Fibroblast of skin of scalp (primary cell): ENCODE results near the gene FRMD5.
"Not testable (repeated sequence)": the region's sequence is repeated elsewhere in the genome, so short reads cannot be mapped to it uniquely, and the experiment has no call there.

ENCODE experiments used
- DNase-seq: peaks from one replicate; pipeline ENCODE4 v3.0.0-alpha.2; 2013

The FRMD5 gene

GRCh38 chr15:44092221-44092620 lies 102.8 kb downstream of the FRMD5 start:
- DNase-seq: peak; percentile 45

GRCh38 chr15:44087578-44088465 lies 107.2 kb downstream of the FRMD5 start:
- peak; percentile 88 for DNase-seq

GRCh38 chr15:44084770-44085169 lies 110.3 kb downstream of the FRMD5 start:
- no peak for DNase-seq

GRCh38 chr15:44084171-44084570 lies 110.9 kb downstream of the FRMD5 start:
- no peak for DNase-seq

- peak; percentile 28 for DNase-seq
These were observed 112.4 kb downstream of the FRMD5 start for GRCh38 chr15:44082558-44083157.

- DNase-seq: peak; percentile 37
These were observed 113.8 kb downstream of the FRMD5 start for GRCh38 chr15:44081026-44082013.

GRCh38 chr15:44075535-44075934 lies 119.5 kb downstream of the FRMD5 start:
- DNase-seq: no peak

GRCh38 chr15:44069489-44069888 lies 125.6 kb downstream of the FRMD5 start:
- DNase-seq: no peak

- DNase-seq: no peak
These were observed 126.7 kb downstream of the FRMD5 start for GRCh38 chr15:44068347-44068746.

GRCh38 chr15:44066211-44066827 lies 128.8 kb downstream of the FRMD5 start:
- peak; percentile 76 for DNase-seq

- peak; percentile 20 for DNase-seq
These were observed 130.4 kb downstream of the FRMD5 start for GRCh38 chr15:44064706-44065105.

GRCh38 chr15:44058126-44058525 lies 136.9 kb downstream of the FRMD5 start:
- DNase-seq: no peak

- no peak for DNase-seq
These were observed 149.4 kb downstream of the FRMD5 start for GRCh38 chr15:44045661-44046060.

GRCh38 chr15:44045217-44045616 lies 149.9 kb downstream of the FRMD5 start:
- no peak for DNase-seq

GRCh38 chr15:44038755-44039191 lies 156.3 kb downstream of the FRMD5 start:
- DNase-seq: no peak

GRCh38 chr15:44035781-44036699 lies 159.0 kb downstream of the FRMD5 start:
- no peak for DNase-seq

GRCh38 chr15:44034933-44035624 lies 160.0 kb downstream of the FRMD5 start:
- DNase-seq: peak; percentile 62

- no peak for DNase-seq
These were observed 160.7 kb downstream of the FRMD5 start for GRCh38 chr15:44034334-44034733.

GRCh38 chr15:44033894-44034293 lies 161.2 kb downstream of the FRMD5 start:
- peak; percentile 49 for DNase-seq

GRCh38 chr15:44032820-44033219 lies 162.3 kb downstream of the FRMD5 start:
- not testable (repeated sequence) for DNase-seq
